Uterus (tissue), 2 donors: ENCODE data around the gene SNX6.

Experiments
- POLR2A ChIP-seq, 2 donors: fragments of 450-650 bp; IDR thresholded peaks; one replicate each; pipeline ENCODE4 v1.6.1; 2016; ENCODE audit warnings: antibody characterized with exemption in 2 of 2, mild to moderate bottlenecking in 1 of 2, moderate library complexity in 1 of 2
- TF ChIP-seq, protein P1 (sequence below), 4 experiments: fragments of 200-600 bp in 2 of 4; fragments of 450-650 bp in 2 of 4; sonication (generic) in 2 of 4; IDR thresholded peaks; one replicate each; pipeline ENCODE4 v1.5.1; 2016 to 2019; ENCODE audit warnings: antibody characterized with exemption in 4 of 4, mild to moderate bottlenecking in 2 of 4, moderate library complexity in 1 of 4

- TF ChIP-seq, protein P1, sequence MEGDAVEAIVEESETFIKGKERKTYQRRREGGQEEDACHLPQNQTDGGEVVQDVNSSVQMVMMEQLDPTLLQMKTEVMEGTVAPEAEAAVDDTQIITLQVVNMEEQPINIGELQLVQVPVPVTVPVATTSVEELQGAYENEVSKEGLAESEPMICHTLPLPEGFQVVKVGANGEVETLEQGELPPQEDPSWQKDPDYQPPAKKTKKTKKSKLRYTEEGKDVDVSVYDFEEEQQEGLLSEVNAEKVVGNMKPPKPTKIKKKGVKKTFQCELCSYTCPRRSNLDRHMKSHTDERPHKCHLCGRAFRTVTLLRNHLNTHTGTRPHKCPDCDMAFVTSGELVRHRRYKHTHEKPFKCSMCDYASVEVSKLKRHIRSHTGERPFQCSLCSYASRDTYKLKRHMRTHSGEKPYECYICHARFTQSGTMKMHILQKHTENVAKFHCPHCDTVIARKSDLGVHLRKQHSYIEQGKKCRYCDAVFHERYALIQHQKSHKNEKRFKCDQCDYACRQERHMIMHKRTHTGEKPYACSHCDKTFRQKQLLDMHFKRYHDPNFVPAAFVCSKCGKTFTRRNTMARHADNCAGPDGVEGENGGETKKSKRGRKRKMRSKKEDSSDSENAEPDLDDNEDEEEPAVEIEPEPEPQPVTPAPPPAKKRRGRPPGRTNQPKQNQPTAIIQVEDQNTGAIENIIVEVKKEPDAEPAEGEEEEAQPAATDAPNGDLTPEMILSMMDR (IDR thresholded peaks at IDR 0.05): no peak
- peak; percentile 53 to 69 for TF ChIP-seq POLR2A (IDR thresholded peaks at IDR 0.05)
Measured at GRCh38 chr14:34629657-34630529, at the start of gene SNX6.
